Measurements from ENCODE around the gene SYNPO2L.

The SYNPO2L gene

GRCh38 chr10:73635781-73636180 is 20.0 kb downstream of the SYNPO2L start:
- no peak for ATAC-seq
- TF ChIP-seq RARB (CRISPR knock-in tag; IDR thresholded peaks at IDR 0.05) = no peak
- no peak for TF ChIP-seq ZFP3 (CRISPR knock-in tag; IDR thresholded peaks at IDR 0.05)
- no peak for TF ChIP-seq CSRNP3 (CRISPR knock-in tag; IDR thresholded peaks at IDR 0.05)
- TF ChIP-seq ISL1 (CRISPR knock-in tag; IDR thresholded peaks at IDR 0.05) = no peak
- TF ChIP-seq TSHZ2 (CRISPR knock-in tag; IDR thresholded peaks at IDR 0.05) = no peak
- no peak for TF ChIP-seq TOX (CRISPR knock-in tag; IDR thresholded peaks at IDR 0.05; ENCODE audit: borderline replicate concordance)
- TF ChIP-seq GLIS3 (CRISPR knock-in tag; IDR thresholded peaks at IDR 0.05) = no peak
- no peak for TF ChIP-seq ARNTL (CRISPR knock-in tag; IDR thresholded peaks at IDR 0.05; ENCODE audit: borderline replicate concordance, low read depth)
- TF ChIP-seq ZC3H10 (CRISPR knock-in tag; IDR thresholded peaks at IDR 0.05) = no peak
- TF ChIP-seq CREB5 (CRISPR knock-in tag; IDR thresholded peaks at IDR 0.05; ENCODE audit: low read depth) = no peak
- TF ChIP-seq OSR1 (CRISPR knock-in tag; IDR thresholded peaks at IDR 0.05) = no peak

GRCh38 chr10:73634421-73634820 is 21.4 kb downstream of the SYNPO2L start:
- TF ChIP-seq PPARA (CRISPR knock-in tag; IDR thresholded peaks at IDR 0.05; ENCODE audit: borderline replicate concordance) (no peak), ZC3H10 (CRISPR knock-in tag; IDR thresholded peaks at IDR 0.05) (no peak), GLIS3 (CRISPR knock-in tag; IDR thresholded peaks at IDR 0.05) (no peak), CSDC2 (CRISPR knock-in tag; IDR thresholded peaks at IDR 0.05) (no peak), POU6F1 (CRISPR knock-in tag; IDR thresholded peaks at IDR 0.05; ENCODE audit: borderline replicate concordance, low read depth) (no peak)
- ATAC-seq = no peak

- TF ChIP-seq GLIS3 (CRISPR knock-in tag; IDR thresholded peaks at IDR 0.05) = no peak
- no peak for TF ChIP-seq TOX (CRISPR knock-in tag; IDR thresholded peaks at IDR 0.05; ENCODE audit: borderline replicate concordance)
- no peak for TF ChIP-seq ISL1 (CRISPR knock-in tag; IDR thresholded peaks at IDR 0.05)
- TF ChIP-seq POU6F1 (CRISPR knock-in tag; IDR thresholded peaks at IDR 0.05; ENCODE audit: borderline replicate concordance, low read depth) = no peak
- TF ChIP-seq PPARA (CRISPR knock-in tag; IDR thresholded peaks at IDR 0.05; ENCODE audit: borderline replicate concordance) = no peak
- no peak for TF ChIP-seq CSRNP3 (CRISPR knock-in tag; IDR thresholded peaks at IDR 0.05)
- no peak for TF ChIP-seq ZNF565 (CRISPR knock-in tag; conservative IDR thresholded peaks at IDR 0.05; ENCODE audit: low read depth)
- no peak for ATAC-seq
Measured at GRCh38 chr10:73629165-73629564, 26.7 kb downstream of the SYNPO2L start.

- no peak for TF ChIP-seq RARB (CRISPR knock-in tag; IDR thresholded peaks at IDR 0.05)
Measured at GRCh38 chr10:73628405-73628804, 27.4 kb downstream of the SYNPO2L start.

More at GRCh38 chr10:73628405-73628804, 27.4 kb downstream of the SYNPO2L start:
- no peak for ATAC-seq

All from SK-N-SH treated with all-trans-retinoic acid at 6 μM for 48 hours (cell line).